IMR-90 (cell line): Measurements from ENCODE around the gene ARHGEF2. TPM values are rescaled to one million over a fixed set of nuclear protein-coding genes. Genes with fewer than 3 reads are reported as not detected.

Source experiments
- ATAC-seq: fragments of 200-7000 bp; cut with Tn5 transposase; 2 replicates; pipeline ENCODE4 v1.9.1; 2020; ENCODE audit warnings: low read depth, mild to moderate bottlenecking, moderate library complexity
- BruUV-seq: library from RNA; stranded (reverse); fragments of 400-500 nt; replicated peaks from 2 replicates; lab custom pipeline; 2021; lab: Mats Ljungman, UMichigan
- CTCF ChIA-PET: fragments of 300-600 bp; formaldehyde crosslinking; extraction: SDS; loops from one replicate; lab custom pipeline; 2021; ENCODE audit warnings: antibody characterized with exemption; lab: Yijun Ruan, JAX
- POLR2A ChIA-PET: fragments of 300-600 bp; sonication (Branson Sonifier 250); formaldehyde crosslinking; loops from one replicate; lab custom pipeline; 2022; ENCODE audit warnings: antibody characterized with exemption; ENCODE audit not compliant: unreplicated experiment; lab: Charles Lee
- DNase-seq: peaks from one replicate; pipeline ENCODE4 v3.0.0; 2013
- H2AFZ ChIP-seq: replicated peaks from 2 replicates; pipeline ENCODE3; 2013; ENCODE audit warnings: low read length, mild to moderate bottlenecking; ENCODE audit not compliant: poor library complexity
- H2AK5ac ChIP-seq: 2 replicates; pipeline ENCODE4 v1.6.1; 2013; ENCODE audit warnings: low read depth, low read length, inconsistent platforms
- H2AK9ac ChIP-seq: replicated peaks from 2 replicates; pipeline ENCODE3; 2013; ENCODE audit warnings: mild to moderate bottlenecking, low read depth, low read length, moderate library complexity; ENCODE audit not compliant: poor library complexity
- H2BK120ac ChIP-seq: 2 replicates; pipeline ENCODE4 v1.6.1; 2013; ENCODE audit warnings: low read depth, low read length, inconsistent platforms
- H2BK15ac ChIP-seq: 3 replicates; pipeline ENCODE4 v1.6.1; 2013; ENCODE audit warnings: low read depth, low read length, inconsistent platforms
- H2BK20ac ChIP-seq: 2 replicates; pipeline ENCODE4 v1.6.1; 2013; ENCODE audit warnings: low read depth, mild to moderate bottlenecking, inconsistent platforms, low read length, moderate library complexity
- H2BK5ac ChIP-seq: 2 replicates; pipeline ENCODE4 v1.6.1; 2013; ENCODE audit warnings: mild to moderate bottlenecking, low read depth, low read length, inconsistent platforms; ENCODE audit not compliant: poor library complexity, severe bottlenecking
- H3K14ac ChIP-seq: replicated peaks from 2 replicates; pipeline ENCODE4 v1.6.1; 2013; ENCODE audit warnings: low read depth, low read length, inconsistent platforms
- H3K18ac ChIP-seq: 2 replicates; pipeline ENCODE4 v1.6.1; 2013; ENCODE audit warnings: low read depth, low read length, control low read depth
- H3K23ac ChIP-seq: 2 replicates; pipeline ENCODE4 v1.6.1; 2013; ENCODE audit warnings: low read depth, low read length, inconsistent platforms
- H3K27ac ChIP-seq: 2 replicates; pipeline ENCODE4 v1.5.1; 2013; ENCODE audit warnings: mild to moderate bottlenecking, control low read depth, low read length; ENCODE audit not compliant: insufficient read depth
- H3K27me3 ChIP-seq: 2 replicates; pipeline ENCODE4 v1.6.1; 2013; ENCODE audit warnings: low read length; ENCODE audit not compliant: control insufficient read depth, insufficient read depth
- H3K36me3 ChIP-seq: 2 replicates; pipeline ENCODE4 v1.6.1; 2013; ENCODE audit warnings: low read length, mixed read lengths; ENCODE audit not compliant: control insufficient read depth, insufficient read depth
- H3K4ac ChIP-seq: 2 replicates; pipeline ENCODE4 v1.6.1; 2013; ENCODE audit warnings: low read depth, low read length, inconsistent platforms
- H3K4me1 ChIP-seq: 2 replicates; pipeline ENCODE4 v1.6.1; 2013; ENCODE audit warnings: low read length, mixed read lengths; ENCODE audit not compliant: control insufficient read depth, insufficient read depth
- H3K4me2 ChIP-seq: 2 replicates; pipeline ENCODE4 v1.6.1; 2013; ENCODE audit warnings: low read depth, mild to moderate bottlenecking, control low read depth, low read length, moderate library complexity
- H3K4me3 ChIP-seq: 2 replicates; pipeline ENCODE4 v1.5.1; 2013; ENCODE audit warnings: low read depth, mild to moderate bottlenecking, control low read depth, low read length, moderate library complexity; ENCODE audit not compliant: insufficient read depth
- H3K56ac ChIP-seq: 2 replicates; pipeline ENCODE4 v1.6.1; 2013; ENCODE audit warnings: low read length, inconsistent platforms; ENCODE audit not compliant: insufficient read depth; ENCODE audit errors: extremely low read depth
- H3K79me1 ChIP-seq, 2 experiments: 2 replicates each; pipeline ENCODE4 v1.6.1; 2013; ENCODE audit warnings: low read length in 2 of 2, inconsistent platforms in 1 of 2, low read depth in 1 of 2
- H3K9ac ChIP-seq: 2 replicates; pipeline ENCODE4 v1.6.1; 2013; ENCODE audit warnings: low read depth, low read length, control low read depth
- H3K9me1 ChIP-seq: 2 replicates; pipeline ENCODE4 v1.6.1; 2013; ENCODE audit warnings: low read length, inconsistent platforms; ENCODE audit not compliant: insufficient read depth
- H3K9me3 ChIP-seq: 2 replicates; pipeline ENCODE4 v1.6.1; 2013; ENCODE audit warnings: low read length; ENCODE audit not compliant: control insufficient read depth, insufficient read depth
- H4K20me1 ChIP-seq: 2 replicates; pipeline ENCODE4 v1.6.1; 2013; ENCODE audit warnings: low read length, inconsistent platforms; ENCODE audit not compliant: insufficient read depth
- H4K5ac ChIP-seq: 2 replicates; pipeline ENCODE4 v1.6.1; 2013; ENCODE audit warnings: mild to moderate bottlenecking, low read depth, low read length, control low read depth
- H4K8ac ChIP-seq, 2 experiments: 2 replicates each; pipeline ENCODE4 v1.6.1; 2013; ENCODE audit warnings: low read depth in 2 of 2, low read length in 2 of 2, control low read depth in 1 of 2, inconsistent platforms in 1 of 2
- H4K91ac ChIP-seq: 2 replicates; pipeline ENCODE4 v1.6.1; 2013; ENCODE audit warnings: low read depth, low read length, inconsistent platforms; ENCODE audit not compliant: insufficient read depth
- CEBPB ChIP-seq: IDR thresholded peaks from 2 replicates; pipeline ENCODE4 v1.6.1; 2012; ENCODE audit warnings: low read depth, low read length, improper control_type of control experiment
- MAFK ChIP-seq: IDR thresholded peaks from 2 replicates; pipeline ENCODE4 v1.6.1; 2012; ENCODE audit warnings: low read depth, low read length, improper control_type of control experiment
- POLR2A ChIP-seq: IDR thresholded peaks from 2 replicates; pipeline ENCODE4 v1.6.1; 2012; ENCODE audit warnings: mild to moderate bottlenecking, low read depth, low read length
- WGBS, 2 experiments: methylation state at CpG; one replicate each; pipeline versions ENCODE4 v1.1.5 to v1.1.7; 2013; ENCODE audit warnings: missing lambda C conversion rate in 2 of 2; ENCODE audit not compliant: insufficient read length in 1 of 2; ENCODE audit errors: extremely low coverage in 2 of 2; 5-methylcytosine and 5-hydroxymethylcytosine counted together
- dilution Hi-C: fragments of 300-500 bp; cut with HindIII; formaldehyde crosslinking; loops from one replicate; pipeline ENCODE4 v1.14.3; 2018; ENCODE audit warnings: low sequenced_read_pairs; ENCODE audit not compliant: unreplicated experiment
- in situ Hi-C: fragments of 300-500 bp; cut with MboI; formaldehyde crosslinking; loops from 3 replicates; pipeline ENCODE4 v1.14.3; 2019; ENCODE audit warnings: low sequenced_read_pairs, inconsistent platforms, mixed read lengths
- intact Hi-C: fragments of 100-400 bp; cut with micrococcal nuclease; formaldehyde crosslinking; loops from 2 replicates; pipeline ENCODE4 v1.10.0; 2022
- polyA plus RNA-seq, 3 experiments: library from polyadenylated mRNA; depleted of rRNA; stranded (reverse); fragments of >200 nt; gene quantifications; 2 replicates each; pipeline ENCODE4 v1.2.3, GENCODE V29; 2012; ENCODE audit warnings: low replicate concordance in 1 of 3
- total RNA-seq: library from RNA; depleted of rRNA; stranded (reverse); fragments of >200 nt; gene quantifications from 2 replicates; pipeline ENCODE4 v1.2.3, GENCODE V29; 2012

Gene ARHGEF2
- total and polyA plus RNA-seq, 2 of the 4 experiments (the other 2 are of a cell fraction) = 91.8 to 117 TPM

- peaks cover 11% of the 10 kb centered on the region for H3K4me1 ChIP-seq
- WGBS, 2 experiments = no CpG with 5 or more reads among the region's 11 CpGs
- 0 out of 2 replicates have a peak within 1 kb of the TSS, but pooled peaks have one; percentile 8 for H3K56ac ChIP-seq
- POLR2A ChIA-PET = no interaction called here
- peak within 1 kb of the TSS; percentile 76 for H3K4ac ChIP-seq
- intact Hi-C loops (loop anchor here (5.0 kb wide), 1 partner anchor 36 kb away; the partner anchor contains the start of gene ARHGEF2), dilution Hi-C loops (no loop called here), in situ Hi-C loops (no loop called here)
- peak within 1 kb of the TSS; percentile 81 to 85 for H4K8ac ChIP-seq
- peaks cover 10% of the 10 kb centered on the region; the same call in 1 of the 2 replicates for H3K9me1 ChIP-seq
- peak within 1 kb of the TSS; percentile 39 for H4K91ac ChIP-seq
- H2AK9ac ChIP-seq = peak within 1 kb of the TSS; percentile 81
- peak within 1 kb of the TSS; percentile 74; the same call in 1 of the 3 replicates for H2BK15ac ChIP-seq
- ATAC-seq (peak; percentile 12), DNase-seq (no peak)
- H3K4me2 ChIP-seq = no peak within 1 kb of the TSS
- TF ChIP-seq POLR2A = 0 out of 2 replicates have a peak, but pooled peaks have one; percentile 24
- TF ChIP-seq CEBPB = peak; percentile 31; the same call in 1 of the 2 replicates
- no peak for TF ChIP-seq MAFK
- CTCF ChIA-PET = interaction anchor here (0.9 kb wide), 1 partner anchor 48 kb away, joined by 3 read pairs; no protein-coding TSS in a partner anchor
- H2BK5ac ChIP-seq = no peak within 1 kb of the TSS
- peak within 1 kb of the TSS; percentile 88 for H2AFZ ChIP-seq
- H3K4me3 ChIP-seq = no peak within 1 kb of the TSS
- 0 out of 2 replicates have a peak within 1 kb of the TSS, but pooled peaks have one; percentile 0 for H3K27ac ChIP-seq
- peaks cover 8% of the 10 kb centered on the region for H3K36me3 ChIP-seq
- H3K79me1 ChIP-seq = peaks cover 0 to 14% of the 10 kb centered on the region in 2 experiments; a peak in 2 of 4 replicates
- no peak within 1 kb of the TSS for H3K9ac ChIP-seq
- H2BK20ac ChIP-seq = peak within 1 kb of the TSS; percentile 29; the same call in 1 of the 2 replicates
- no peaks in the 10 kb centered on the region for H3K27me3 ChIP-seq
- H2AK5ac ChIP-seq = peak within 1 kb of the TSS; percentile 50; the same call in 1 of the 2 replicates
- peak within 1 kb of the TSS; percentile 50; the same call in 1 of the 2 replicates for H3K14ac ChIP-seq
- no TSS peak for BruUV-seq
- H2BK120ac ChIP-seq = peak within 1 kb of the TSS; percentile 78
- H4K20me1 ChIP-seq = peaks cover 19% of the 10 kb centered on the region; the same call in 1 of the 2 replicates
- H3K18ac ChIP-seq = no peak within 1 kb of the TSS
- no peak within 1 kb of the TSS for H3K23ac ChIP-seq
- H4K5ac ChIP-seq = peak within 1 kb of the TSS; percentile 36
- no peaks in the 10 kb centered on the region for H3K9me3 ChIP-seq
Observed at GRCh38 chr1:155940993-155941844, 37.1 kb downstream of the ARHGEF2 start, which contains the start of gene RXFP4. Gene RXFP4 (plus strand): TSS chr1:155941638. CDS start chr1:155941710, 72 bp downstream.
